ENCODE measurements around the gene ZSWIM7.
"Not testable (repeated sequence)": the region's sequence is repeated elsewhere in the genome, so short reads cannot be mapped to it uniquely, and the experiment has no call there.

ZSWIM7 gene

GRCh38 chr17:15957608-15958307 is 41.7 kb downstream of the ZSWIM7 start:
- no peak for DNase-seq (ENCODE audit: low read depth, low spot score)

- no peak for DNase-seq (ENCODE audit: low read depth, low spot score)
Measured at GRCh38 chr17:15957206-15957605, 42.3 kb downstream of the ZSWIM7 start.

GRCh38 chr17:15955793-15956541 is 43.5 kb downstream of the ZSWIM7 start:
- DNase-seq (ENCODE audit: low read depth, low spot score): peak; percentile 71

DNA sequence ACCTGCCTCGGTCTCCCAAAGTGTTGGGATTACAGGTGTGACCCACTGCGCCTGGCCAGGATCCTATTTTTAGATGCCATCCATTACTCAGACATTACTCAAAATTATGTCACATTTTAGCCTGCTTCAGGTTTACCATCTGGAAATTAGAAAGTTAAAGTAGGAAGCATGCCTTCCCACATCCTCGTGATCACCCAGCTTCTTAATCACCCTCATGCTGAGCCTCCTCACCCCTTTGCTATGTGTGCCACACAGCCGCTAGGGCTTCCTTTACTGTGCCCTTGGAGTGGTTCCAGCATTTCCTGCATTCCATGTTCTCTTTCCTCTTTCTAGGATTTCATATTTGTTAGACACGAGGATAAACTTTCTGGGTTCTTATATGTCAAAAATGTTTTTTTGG is 45.3 kb downstream of the ZSWIM7 start:
- no peak for DNase-seq (ENCODE audit: low read depth, low spot score)

- DNase-seq (ENCODE audit: low read depth, low spot score): no peak
Measured at GRCh38 chr17:15952916-15953790, 46.4 kb downstream of the ZSWIM7 start.

GRCh38 chr17:15952048-15952532 is 47.4 kb downstream of the ZSWIM7 start:
- DNase-seq (ENCODE audit: low read depth, low spot score): no peak

DNA sequence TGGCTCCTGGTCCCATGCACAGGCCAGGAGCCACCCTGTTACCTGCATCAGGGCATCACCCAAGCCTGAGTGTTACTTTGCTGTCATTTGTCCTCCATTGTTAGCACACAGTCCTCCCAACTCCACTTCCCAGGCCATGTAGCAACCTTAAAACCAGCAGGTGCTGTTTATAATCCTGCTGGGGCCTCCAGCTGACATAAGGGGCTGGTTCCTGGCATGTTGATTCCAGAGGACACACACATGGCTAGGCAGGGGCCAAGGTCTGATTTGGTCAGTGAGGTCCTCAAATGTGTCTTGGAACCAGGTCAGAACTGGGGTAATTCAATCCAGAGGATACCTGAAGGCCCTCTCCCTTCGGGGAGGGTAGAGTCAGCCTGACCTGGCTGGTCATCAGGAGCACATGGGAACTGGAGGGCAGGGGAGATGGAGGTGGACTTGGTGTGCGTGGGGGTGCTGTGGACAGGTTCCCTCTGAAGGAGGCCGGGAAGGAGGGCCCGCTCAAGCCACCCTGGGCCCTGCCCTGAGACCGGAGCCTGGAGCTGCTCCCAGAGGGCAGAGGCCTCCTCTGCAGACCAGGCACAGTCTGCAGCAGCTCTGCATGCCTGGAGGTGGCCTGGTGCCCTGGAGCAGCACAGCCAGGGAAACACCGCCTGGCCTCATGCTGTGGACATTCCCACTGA is 48.0 kb downstream of the ZSWIM7 start:
- DNase-seq (ENCODE audit: low read depth, low spot score): peak; percentile 27

GRCh38 chr17:15947976-15948752 is 51.3 kb downstream of the ZSWIM7 start:
- no peak for DNase-seq (ENCODE audit: low read depth, low spot score)

- DNase-seq (ENCODE audit: low read depth, low spot score): no peak
Measured at GRCh38 chr17:15947271-15947670, 52.2 kb downstream of the ZSWIM7 start.

DNA sequence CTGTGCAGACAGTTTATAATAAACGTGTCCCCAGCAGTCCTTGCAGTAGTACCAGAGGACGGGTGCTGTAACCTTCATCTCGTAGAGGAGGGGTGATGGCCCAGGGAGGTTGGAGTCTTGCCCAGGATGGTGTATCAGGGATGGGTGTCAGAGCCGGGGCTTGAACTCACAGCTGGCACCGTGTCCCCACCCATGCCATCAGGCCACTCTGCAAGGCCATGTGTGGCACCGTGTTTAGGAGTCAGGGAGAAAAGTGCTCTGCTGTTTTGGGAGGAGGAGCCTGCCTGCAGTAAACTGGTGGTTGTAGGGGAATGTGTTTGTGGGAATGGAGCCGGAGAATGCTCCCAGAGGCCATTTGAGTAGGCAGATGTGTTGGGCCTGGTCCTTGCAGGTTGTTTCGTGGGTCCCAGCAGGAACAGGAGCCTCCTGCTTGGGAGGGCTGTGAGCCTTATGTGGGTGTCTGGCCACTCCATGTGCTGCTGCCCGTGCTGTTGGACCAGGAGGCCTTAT is 52.8 kb downstream of the ZSWIM7 start:
- DNase-seq (ENCODE audit: low read depth, low spot score): peak; percentile 51

- DNase-seq (ENCODE audit: low read depth, low spot score): peak; percentile 41
Measured at GRCh38 chr17:15945527-15946191, 53.8 kb downstream of the ZSWIM7 start.

- DNase-seq (ENCODE audit: low read depth, low spot score): peak; percentile 83
Measured at GRCh38 chr17:15944759-15945526, 54.6 kb downstream of the ZSWIM7 start, which contains the start of gene ADORA2B. TSS of gene ADORA2B (plus strand) at chr17:15945130. CDS start at chr17:15945249, 119 bp downstream.

GRCh38 chr17:15943971-15944758 is 55.3 kb downstream of the ZSWIM7 start:
- DNase-seq (ENCODE audit: low read depth, low spot score): peak; percentile 73

DNA sequence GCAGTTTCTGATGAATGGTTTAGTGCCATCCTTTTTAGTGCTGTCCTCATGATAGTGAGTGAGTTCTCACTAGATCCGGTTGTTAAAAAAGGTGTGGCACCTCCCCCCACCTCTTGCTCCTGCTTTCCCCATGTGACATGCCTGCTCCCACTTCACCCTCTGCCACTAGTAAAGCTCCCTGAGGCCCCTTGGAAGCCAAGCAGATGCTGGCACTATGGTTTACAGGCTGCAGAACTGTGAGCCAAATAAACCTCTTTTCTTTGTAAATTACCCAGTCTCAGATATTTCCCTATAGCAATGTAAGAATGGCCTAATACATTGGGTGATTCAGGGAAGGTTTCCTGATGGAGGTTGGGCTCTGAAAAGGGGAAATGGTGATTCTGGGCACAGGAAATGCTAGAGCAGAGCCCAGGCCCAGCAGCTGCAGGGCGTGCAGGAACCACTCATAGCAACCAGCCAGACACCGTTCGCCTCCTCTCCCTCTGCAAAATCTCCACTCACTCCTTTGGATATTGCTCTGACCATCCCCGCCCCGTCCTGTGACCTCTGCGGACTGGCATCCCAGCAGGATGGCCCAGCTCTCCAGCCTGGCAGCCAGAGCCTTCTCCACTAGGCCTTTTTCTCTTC is 57.2 kb downstream of the ZSWIM7 start:
- no peak for DNase-seq (ENCODE audit: low read depth, low spot score)

DNA sequence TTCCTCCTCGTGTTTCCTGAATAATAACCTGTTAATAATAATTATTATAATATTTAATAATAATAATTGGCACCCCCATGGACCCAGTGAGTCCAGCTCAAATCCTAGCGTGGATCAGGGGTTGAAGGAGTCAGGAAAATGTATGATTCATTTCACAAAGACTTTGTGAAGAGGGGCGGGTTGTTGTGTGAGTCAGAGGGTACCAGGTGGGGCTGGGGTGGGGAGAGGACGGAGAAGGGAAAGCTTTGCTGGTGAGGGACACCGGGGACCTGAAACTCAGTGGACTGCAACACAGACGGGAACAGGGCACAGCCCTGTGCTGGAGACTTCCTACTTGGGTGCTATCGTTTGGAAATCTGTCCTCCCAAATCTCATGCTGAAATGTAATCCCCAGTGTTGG is 57.7 kb downstream of the ZSWIM7 start:
- no peak for DNase-seq (ENCODE audit: low read depth, low spot score)

GRCh38 chr17:15936481-15936880 is 63.0 kb downstream of the ZSWIM7 start:
- not testable (repeated sequence) for DNase-seq (ENCODE audit: low read depth, low spot score)

GRCh38 chr17:15935891-15936290 is 63.6 kb downstream of the ZSWIM7 start:
- no peak for DNase-seq (ENCODE audit: low read depth, low spot score)

- no peak for DNase-seq (ENCODE audit: low read depth, low spot score)
Measured at GRCh38 chr17:15934866-15935265, 64.6 kb downstream of the ZSWIM7 start.

Data from ELF-1 (cell line).